HepG2 (cell line): ENCODE data around the gene SLC2A11. TPM values are rescaled to one million over a fixed set of nuclear protein-coding genes. Genes with fewer than 3 reads are reported as not detected.

Source experiments
- ARHGAP35 ChIP-seq: sonication (generic); formaldehyde crosslinking; IDR thresholded peaks from 2 replicates; pipeline ENCODE4 v1.9.0; 2022; ENCODE audit warnings: mild to moderate bottlenecking, inconsistent platforms, moderate library complexity, missing genetic modification reagents, borderline replicate concordance
- BATF2 ChIP-seq: sonication (generic); formaldehyde crosslinking; IDR thresholded peaks from 2 replicates; pipeline ENCODE4 v1.8.0; 2022; ENCODE audit warnings: mild to moderate bottlenecking, missing genetic modification reagents, moderate library complexity
- HNRNPK ChIP-seq: fragments of 200-400 bp; formaldehyde crosslinking; IDR thresholded peaks from 2 replicates; pipeline ENCODE4 v1.6.1; 2018; ENCODE audit warnings: low read length, low read depth, moderate library complexity, mild to moderate bottlenecking; ENCODE audit not compliant: poor library complexity, severe bottlenecking
- HNRNPLL ChIP-seq: fragments of 200-400 bp; formaldehyde crosslinking; IDR thresholded peaks from 2 replicates; pipeline ENCODE4 v1.6.1; 2017; ENCODE audit warnings: mild to moderate bottlenecking, low read depth, low read length; ENCODE audit not compliant: poor library complexity, severe bottlenecking
- RXRB ChIP-seq: IDR thresholded peaks from 2 replicates; pipeline ENCODE4 v1.6.1; 2016; ENCODE audit warnings: borderline replicate concordance, missing genetic modification reagents, missing compliant biosample characterization
- TAF15 ChIP-seq: fragments of 200-400 bp; formaldehyde crosslinking; IDR thresholded peaks from one replicate; pipeline ENCODE4 v1.6.1; 2018; ENCODE audit warnings: mild to moderate bottlenecking, low read depth, low read length; ENCODE audit not compliant: poor library complexity, severe bottlenecking
- TOPORS ChIP-seq: sonication (generic); formaldehyde crosslinking; IDR thresholded peaks from 2 replicates; pipeline ENCODE4 v1.8.0; 2023; ENCODE audit warnings: mild to moderate bottlenecking, missing genetic modification reagents
- XRCC5 ChIP-seq: fragments of 200-400 bp; formaldehyde crosslinking; optimal IDR thresholded peaks from 2 replicates; pipeline ENCODE3; 2017; ENCODE audit warnings: mild to moderate bottlenecking, low read length
- ZBTB2 ChIP-seq: sonication (generic); formaldehyde crosslinking; IDR thresholded peaks from 2 replicates; pipeline ENCODE4 v1.8.0; 2022; ENCODE audit warnings: low read depth, missing genetic modification reagents
- ZBTB39 ChIP-seq: sonication (generic); formaldehyde crosslinking; IDR thresholded peaks from 2 replicates; pipeline ENCODE4 v1.5.0; 2020; ENCODE audit warnings: missing genetic modification reagents
- ZBTB40 ChIP-seq, 2 experiments: fragments of 450-650 bp in 1 of 2; sonication (generic) in 1 of 2; formaldehyde crosslinking in 1 of 2; IDR thresholded peaks; 2 replicates each; pipeline versions ENCODE4 v1.6.1 to v1.8.0; 2016 to 2022; ENCODE audit warnings: antibody characterized with exemption in 1 of 2, mild to moderate bottlenecking in 1 of 2, missing genetic modification reagents in 1 of 2
- ZNF558 ChIP-seq: sonication (generic); formaldehyde crosslinking; IDR thresholded peaks from 2 replicates; pipeline ENCODE4 v1.9.0; 2022; ENCODE audit warnings: mild to moderate bottlenecking, missing genetic modification reagents, borderline replicate concordance
- ZNF567 ChIP-seq: sonication (generic); formaldehyde crosslinking; IDR thresholded peaks from 2 replicates; pipeline ENCODE4 v1.8.1; 2023; ENCODE audit warnings: mild to moderate bottlenecking, missing genetic modification reagents, borderline replicate concordance
- ZNF737 ChIP-seq: sonication (generic); formaldehyde crosslinking; IDR thresholded peaks from 2 replicates; pipeline ENCODE4 v1.5.0; 2020; ENCODE audit warnings: missing genetic modification reagents, mild to moderate bottlenecking, borderline replicate concordance
- polyA plus RNA-seq, 8 experiments: library from polyadenylated mRNA; depleted of rRNA in 3 of 8; stranded (reverse) in 7 of 8; unstranded in 1 of 8; fragments of >200 nt; fragmentation: Illumina TruSeq in 4 of 8; extraction: Trizol in 4 of 8; gene quantifications; 2 replicates each; pipeline versions ENCODE4 v1.2.1 to v1.2.3, GENCODE V29; 2011 to 2016; ENCODE audit warnings: low read depth in 4 of 8, missing spikeins in 1 of 8, mixed read lengths in 1 of 8; ENCODE audit not compliant: insufficient read depth in 1 of 8
- total RNA-seq, 5 experiments: library from RNA; depleted of rRNA; stranded (reverse); fragments of >200 nt; fragmentation: Illumina TruSeq; extraction: Trizol; gene quantifications; 2 replicates each; pipeline ENCODE4 v1.2.3, GENCODE V29; 2016; ENCODE audit warnings: low read depth in 1 of 5

SLC2A11 gene
- total and polyA plus RNA-seq, 2 of the 13 experiments (the other 11 are each of a cell fraction or from before 2014, with no cell fraction given), result 15.2 to 15.4 TPM

- TF ChIP-seq HNRNPLL (no peak), BATF2 (CRISPR knock-in tag) (no peak), ZNF558 (CRISPR knock-in tag) (no peak), ZBTB39 (CRISPR knock-in tag) (no peak), ZBTB40 (IDR thresholded peaks at IDR 0.05) (no peak), ZBTB40 (CRISPR knock-in tag; IDR thresholded peaks at IDR 0.05) (no peak), HNRNPK (no peak), TAF15 (no peak), TOPORS (CRISPR knock-in tag) (no peak), RXRB (no peak), ZBTB2 (CRISPR knock-in tag) (no peak), ZNF737 (no peak), XRCC5 (no peak), ARHGAP35 (CRISPR knock-in tag) (no peak), ZNF567 (CRISPR knock-in tag) (no peak)
Observed at GRCh38 chr22:23833911-23834317, 23.8 kb upstream of the SLC2A11 start (continued).
